Stimulated activated CD8-positive, alpha-beta memory T cell treated with anti-CD3 and anti-CD28 coated beads, Interleukin-15, amount 100 ng/mL, for 1 hour (primary cell): ENCODE data around the gene PM20D2.

Source experiments
- DNase-seq: peaks from one replicate; pipeline ENCODE4 v3.0.0-alpha.2; 2020; ENCODE audit warnings: low read depth

The PM20D2 gene

DNA sequence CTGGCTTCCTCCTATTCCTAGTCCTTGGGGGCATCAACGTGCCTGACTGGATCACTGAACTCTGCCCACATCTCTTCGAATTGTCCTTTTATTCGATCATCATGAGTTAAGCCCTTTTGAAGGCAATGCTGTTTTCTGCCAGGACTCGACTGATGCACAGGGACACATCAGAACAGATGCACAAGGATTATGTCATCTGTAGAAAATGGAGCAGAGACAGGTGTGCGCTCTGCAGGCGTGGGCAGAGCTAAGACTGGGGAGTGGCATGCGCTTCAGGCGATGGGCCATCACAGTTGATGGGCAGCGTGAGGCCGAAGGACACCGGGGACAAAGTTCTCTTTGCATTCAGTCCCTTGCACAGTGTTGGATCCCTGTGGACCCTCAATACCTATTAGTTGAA lies 58.2 kb downstream of the PM20D2 start:
- DNase-seq = no peak

DNA sequence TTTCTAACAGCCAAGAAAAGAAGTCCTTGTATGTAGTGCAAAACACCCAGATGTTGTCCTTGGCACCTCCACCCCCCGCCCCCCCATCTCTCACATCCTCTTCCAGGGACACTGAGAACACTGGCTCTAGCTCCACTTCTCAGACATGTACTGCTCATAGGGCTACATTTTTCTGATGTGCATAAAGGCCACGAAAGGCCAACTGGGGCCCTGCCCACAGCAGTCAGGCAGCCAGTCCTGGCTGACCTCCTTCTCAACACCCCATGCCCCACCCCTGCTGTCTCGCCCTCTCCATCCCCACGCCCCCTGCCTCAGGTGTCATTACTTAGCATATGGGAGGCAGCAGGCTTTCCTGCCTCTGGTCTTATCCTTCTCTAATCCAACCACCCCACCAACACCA lies 60.0 kb downstream of the PM20D2 start:
- DNase-seq = no peak

DNA sequence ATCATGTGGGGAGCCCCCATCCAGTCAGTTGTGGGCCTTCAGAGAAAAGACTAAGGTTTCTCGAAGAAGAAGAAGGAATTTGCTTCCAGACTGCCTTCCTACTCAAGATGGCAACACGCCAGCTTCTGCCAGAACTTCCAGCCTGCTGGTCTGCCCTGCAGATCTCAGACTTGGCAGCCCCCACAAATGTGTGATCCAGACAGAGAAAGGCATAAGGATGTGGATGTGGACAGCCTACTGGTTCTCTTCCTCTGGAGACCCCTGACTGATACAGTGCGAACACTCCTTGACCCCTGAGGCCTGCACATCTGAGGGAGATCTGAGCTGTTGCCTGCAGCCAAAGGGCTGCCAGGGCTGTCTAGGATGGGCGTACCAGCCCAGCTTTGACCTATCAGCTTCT lies 62.7 kb downstream of the PM20D2 start:
- DNase-seq = no peak

DNA sequence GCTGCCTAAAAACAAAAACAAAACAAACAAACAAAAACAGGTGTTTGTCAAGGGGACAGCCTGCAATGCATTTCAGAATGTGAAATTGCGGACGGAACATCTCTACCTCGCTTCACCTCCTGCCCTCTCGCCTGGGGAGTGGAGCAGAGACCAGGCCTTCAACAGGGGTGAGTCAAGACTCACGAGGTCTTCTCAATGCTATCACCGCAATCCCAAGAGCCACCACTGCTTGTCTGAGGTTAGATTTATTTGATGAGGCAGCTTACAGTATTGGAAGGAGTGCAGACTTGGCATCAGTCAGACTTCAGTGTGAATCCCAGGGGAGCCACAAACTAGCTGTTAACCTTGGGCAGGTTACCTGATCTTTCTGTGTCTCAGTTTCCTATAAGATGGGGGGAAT lies 63.6 kb downstream of the PM20D2 start:
- DNase-seq = no peak

DNA sequence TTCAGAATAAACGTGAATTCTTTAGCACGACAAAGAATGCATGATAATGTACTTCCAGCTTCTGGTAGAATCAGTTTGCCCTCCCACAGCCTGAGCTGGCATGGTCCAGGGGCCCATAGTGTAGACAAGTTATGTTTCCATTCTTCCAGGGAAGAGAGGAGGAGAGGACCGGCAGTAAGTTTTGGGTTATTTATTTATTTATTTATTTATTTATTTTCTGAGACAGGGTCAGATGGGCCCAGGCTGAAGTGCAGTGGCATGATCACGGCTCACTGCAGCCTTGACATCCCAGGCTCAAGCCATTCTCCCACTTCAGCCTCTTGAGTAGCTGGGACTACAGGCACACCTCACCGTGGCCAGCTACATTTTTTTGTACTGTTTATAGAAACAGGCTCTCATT lies 66.6 kb downstream of the PM20D2 start:
- no peak for DNase-seq

DNA sequence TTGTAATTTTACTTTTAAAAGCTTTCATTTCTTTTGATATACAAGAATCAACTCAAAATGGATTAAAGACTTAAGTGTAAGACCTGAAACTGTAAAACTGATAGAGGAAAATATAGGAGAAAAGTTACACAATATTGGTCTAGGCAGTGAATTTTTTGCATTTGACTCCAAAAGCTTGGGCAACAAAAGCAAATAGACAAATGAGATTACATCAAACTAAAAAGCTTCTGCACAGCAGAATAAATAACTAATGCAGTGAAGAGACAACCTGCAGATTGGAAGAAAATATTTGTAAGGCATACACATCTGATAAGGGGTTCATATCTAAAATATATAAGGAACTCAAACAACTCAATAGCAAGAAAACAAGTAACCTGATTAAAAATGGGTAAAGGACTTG lies 68.3 kb downstream of the PM20D2 start:
- no peak for DNase-seq
